A549 (cell line): ENCODE results near the gene VAPA.

Experiments used
- POLR2A ChIP-seq: IDR thresholded peaks from 2 replicates; pipeline ENCODE4 v1.6.1; 2012; ENCODE audit warnings: mild to moderate bottlenecking, low read length
- RFX5 ChIP-seq: fragments of 450-650 bp; IDR thresholded peaks from 2 replicates; pipeline ENCODE4 v1.7.1; 2014; ENCODE audit warnings: antibody characterized with exemption, mild to moderate bottlenecking, moderate library complexity
- TF ChIP-seq, protein P1 (sequence below): fragments of >200 bp; sonication (Bioruptor Twin); formaldehyde crosslinking; IDR thresholded peaks from 3 replicates; pipeline ENCODE4 v1.5.1; 2016

DNA sequence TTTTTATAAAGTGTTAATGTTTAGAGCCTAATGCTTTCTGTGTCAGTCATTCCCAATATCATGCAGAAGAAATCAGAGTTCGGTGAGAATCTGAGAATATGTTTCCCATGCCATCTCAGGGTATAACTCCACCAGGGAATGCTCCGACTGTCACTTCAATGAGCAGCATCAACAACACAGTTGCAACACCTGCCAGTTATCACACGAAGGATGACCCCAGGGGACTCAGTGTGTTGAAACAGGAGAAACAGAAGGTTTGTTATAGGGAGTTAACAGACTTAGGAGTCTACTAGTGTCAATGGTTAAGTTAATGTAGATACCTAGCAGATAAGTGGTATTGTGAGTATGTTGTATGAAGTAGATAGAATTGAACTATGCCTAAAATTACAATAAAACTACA, 31.0 kb downstream of the VAPA start:
- TF ChIP-seq RFX5, result no peak
- TF ChIP-seq, protein P1, sequence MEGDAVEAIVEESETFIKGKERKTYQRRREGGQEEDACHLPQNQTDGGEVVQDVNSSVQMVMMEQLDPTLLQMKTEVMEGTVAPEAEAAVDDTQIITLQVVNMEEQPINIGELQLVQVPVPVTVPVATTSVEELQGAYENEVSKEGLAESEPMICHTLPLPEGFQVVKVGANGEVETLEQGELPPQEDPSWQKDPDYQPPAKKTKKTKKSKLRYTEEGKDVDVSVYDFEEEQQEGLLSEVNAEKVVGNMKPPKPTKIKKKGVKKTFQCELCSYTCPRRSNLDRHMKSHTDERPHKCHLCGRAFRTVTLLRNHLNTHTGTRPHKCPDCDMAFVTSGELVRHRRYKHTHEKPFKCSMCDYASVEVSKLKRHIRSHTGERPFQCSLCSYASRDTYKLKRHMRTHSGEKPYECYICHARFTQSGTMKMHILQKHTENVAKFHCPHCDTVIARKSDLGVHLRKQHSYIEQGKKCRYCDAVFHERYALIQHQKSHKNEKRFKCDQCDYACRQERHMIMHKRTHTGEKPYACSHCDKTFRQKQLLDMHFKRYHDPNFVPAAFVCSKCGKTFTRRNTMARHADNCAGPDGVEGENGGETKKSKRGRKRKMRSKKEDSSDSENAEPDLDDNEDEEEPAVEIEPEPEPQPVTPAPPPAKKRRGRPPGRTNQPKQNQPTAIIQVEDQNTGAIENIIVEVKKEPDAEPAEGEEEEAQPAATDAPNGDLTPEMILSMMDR, result no peak
- TF ChIP-seq POLR2A, result no peak
